SKM-1 treated with dmso at 0.1 percent for 144 hours (cell line): ENCODE measurements around the gene GHR.

Experiments used
- DNase-seq: peaks from one replicate; lab custom pipeline; 2025; ENCODE audit not compliant: unreplicated experiment; lab: John Stamatoyannopoulos, UW

Gene GHR

GRCh38 chr5:42423285-42424165, at the start of gene GHR:
Gene GHR (plus strand): TSS chr5:42423439. CDS start chr5:42565875, 142,436 bp downstream.
- peak; percentile 77 for DNase-seq

- DNase-seq, result no peak
Observed at GRCh38 chr5:42374679-42375273, 48.5 kb upstream of the GHR start.

- DNase-seq, result no peak
Observed at GRCh38 chr5:42377496-42377895, 45.7 kb upstream of the GHR start.

DNA sequence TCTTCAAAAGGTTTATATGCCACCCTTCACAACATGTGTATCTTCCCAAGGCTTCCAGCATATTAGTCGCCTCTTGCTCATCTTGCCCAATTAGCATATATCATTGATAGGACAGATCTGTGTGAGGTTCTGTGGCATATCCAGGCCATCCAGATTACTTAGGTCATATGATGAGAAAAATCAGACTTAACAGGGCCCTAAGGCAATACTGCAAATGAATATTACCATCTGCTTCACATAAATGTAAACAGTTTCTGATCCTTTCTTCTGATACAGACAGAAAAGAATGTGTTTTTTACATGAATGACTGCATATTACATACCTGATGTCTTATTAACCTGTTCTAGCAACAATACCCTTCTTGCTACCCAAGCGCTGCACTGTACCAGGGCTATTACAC, 41.3 kb upstream of the GHR start:
- DNase-seq, result no peak

DNA sequence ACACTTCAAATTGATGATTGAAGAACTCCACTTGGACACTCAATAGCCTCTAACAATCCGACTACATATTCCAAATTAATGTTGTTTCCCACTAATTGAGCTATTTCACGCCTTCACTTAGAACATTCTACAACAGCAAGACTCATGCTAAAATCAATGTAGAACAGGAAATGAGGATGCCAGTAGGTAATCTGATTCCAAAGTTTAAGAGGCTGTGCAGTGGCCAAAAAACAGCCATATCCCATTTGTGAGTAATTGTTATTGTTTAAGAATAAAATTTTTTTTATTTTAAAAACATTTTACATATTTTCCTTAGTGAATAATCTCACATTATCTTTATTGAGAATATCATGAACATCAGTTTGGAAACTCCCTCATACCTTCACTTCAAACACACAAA, 35.7 kb upstream of the GHR start:
- no peak for DNase-seq

DNA sequence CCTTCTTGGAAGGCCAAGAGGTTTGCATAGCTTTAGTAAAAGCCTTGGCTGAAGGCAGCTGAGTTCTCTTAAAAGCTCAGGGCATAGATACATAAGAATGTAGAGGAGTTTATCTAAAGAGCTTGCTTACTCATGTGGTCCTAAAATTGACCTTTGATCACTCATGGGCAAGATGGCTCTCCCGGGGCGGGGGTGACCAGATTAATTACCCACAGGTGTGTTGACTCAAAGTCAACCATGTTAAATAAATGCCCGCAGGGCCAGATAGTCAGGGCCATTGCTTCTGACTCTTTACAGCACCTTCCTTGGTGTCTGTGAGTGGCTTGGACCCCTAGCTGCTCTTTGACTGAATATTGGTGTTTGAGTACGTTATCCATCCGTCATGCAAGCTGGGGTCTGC, 33.1 kb upstream of the GHR start:
- DNase-seq, result no peak

DNA sequence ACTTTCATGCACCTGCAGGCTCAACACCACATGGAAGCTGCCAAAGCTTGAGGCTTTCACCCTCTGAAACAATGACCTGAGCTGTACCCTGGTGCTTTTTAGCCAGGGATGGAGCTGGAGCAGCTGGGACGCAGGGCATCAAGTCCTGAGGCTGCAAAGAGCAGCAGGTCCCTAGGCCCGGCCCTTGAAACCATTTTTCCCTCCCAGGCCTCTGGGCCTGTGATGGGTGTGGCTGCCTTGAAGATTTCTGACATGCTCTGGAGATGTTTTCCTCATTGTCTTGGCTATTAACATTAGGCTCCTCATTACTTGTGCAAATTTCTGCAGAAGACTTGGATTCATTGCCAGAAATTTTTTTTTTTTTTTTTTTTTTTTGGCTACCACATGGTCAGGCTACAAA, 30.3 kb upstream of the GHR start:
- no peak for DNase-seq

GRCh38 chr5:42396111-42396510, 27.1 kb upstream of the GHR start:
- DNase-seq, result no peak

DNA sequence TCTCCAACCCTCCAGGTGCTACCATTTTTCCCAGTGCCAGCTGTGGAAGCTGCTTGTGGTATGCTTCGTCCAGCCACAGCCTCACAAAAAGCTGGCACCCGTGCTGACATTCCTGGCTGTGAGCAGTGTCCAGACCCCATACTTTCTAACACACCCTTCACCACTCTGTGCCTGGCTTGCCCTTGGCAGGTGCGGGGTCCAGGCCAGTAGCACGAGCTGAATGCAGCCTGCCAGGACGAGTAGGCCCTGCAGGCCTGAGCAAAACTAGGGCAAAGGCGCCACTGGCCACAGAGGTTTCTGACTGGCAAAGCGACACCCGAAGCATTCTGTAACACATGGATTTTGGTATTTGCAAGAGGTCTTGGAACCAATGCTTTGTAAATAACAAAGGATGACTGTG, 26.0 kb upstream of the GHR start:
- DNase-seq, result no peak

- no peak for DNase-seq
Observed at GRCh38 chr5:42399702-42400101, 23.5 kb upstream of the GHR start.

GRCh38 chr5:42400474-42400873, 22.8 kb upstream of the GHR start:
- no peak for DNase-seq

DNA sequence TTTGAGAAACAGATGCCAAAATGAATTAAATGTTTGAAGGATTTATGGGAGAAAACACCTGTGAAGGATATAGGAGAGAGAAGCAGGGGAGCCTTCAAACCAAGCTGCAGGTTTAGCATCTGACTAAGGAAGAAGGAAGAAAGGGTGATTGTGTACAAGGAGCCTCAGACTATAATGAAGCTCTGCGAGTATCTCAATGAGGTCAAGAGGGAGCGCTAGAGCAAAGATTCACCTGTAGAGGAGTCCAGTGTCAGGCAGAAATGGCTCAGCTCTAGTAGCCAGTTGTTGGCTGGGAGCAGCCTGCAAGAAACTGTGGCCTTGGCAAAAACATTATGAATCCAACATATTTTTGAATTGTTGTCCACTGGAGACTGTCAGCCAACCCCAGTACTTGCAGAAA, 20.0 kb upstream of the GHR start:
- DNase-seq, result no peak

DNA sequence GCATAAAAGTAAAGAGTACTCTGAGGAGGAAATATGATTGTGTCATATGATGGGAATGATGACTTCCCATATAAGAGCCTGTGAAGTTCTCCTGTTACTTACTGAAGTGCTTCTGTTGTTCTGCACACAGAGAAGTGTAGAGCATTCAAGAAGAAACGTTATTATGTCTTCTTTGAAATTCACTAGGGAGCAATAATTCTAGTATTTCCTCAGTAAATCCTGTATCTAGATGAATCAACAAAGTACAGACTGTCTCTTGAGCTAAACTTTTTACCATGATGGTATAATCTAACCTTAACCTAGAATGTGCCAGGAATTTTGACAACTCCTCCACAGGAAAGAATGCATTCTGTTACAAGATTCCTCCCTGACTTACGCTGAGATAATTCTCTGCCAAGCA, 18.9 kb upstream of the GHR start:
- DNase-seq, result no peak

DNA sequence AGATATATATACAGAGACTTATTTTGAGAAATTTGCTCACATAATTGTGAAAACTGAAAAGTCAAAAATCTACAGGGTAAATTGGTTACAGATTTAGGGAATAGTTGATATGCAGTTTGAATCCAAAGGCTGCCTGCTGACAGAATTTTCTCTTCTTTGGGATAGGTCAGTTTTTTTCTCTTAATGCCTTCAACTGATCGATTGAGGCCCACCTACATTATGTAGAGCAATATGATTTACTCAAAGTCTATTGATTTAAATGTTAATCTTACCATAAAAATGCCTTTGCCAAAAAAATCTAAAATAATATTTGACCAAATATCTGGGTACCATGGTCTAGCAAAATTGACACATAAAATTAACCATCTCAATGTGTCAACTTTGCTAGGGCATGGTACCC, 3.9 kb upstream of the GHR start:
- no peak for DNase-seq

DNA sequence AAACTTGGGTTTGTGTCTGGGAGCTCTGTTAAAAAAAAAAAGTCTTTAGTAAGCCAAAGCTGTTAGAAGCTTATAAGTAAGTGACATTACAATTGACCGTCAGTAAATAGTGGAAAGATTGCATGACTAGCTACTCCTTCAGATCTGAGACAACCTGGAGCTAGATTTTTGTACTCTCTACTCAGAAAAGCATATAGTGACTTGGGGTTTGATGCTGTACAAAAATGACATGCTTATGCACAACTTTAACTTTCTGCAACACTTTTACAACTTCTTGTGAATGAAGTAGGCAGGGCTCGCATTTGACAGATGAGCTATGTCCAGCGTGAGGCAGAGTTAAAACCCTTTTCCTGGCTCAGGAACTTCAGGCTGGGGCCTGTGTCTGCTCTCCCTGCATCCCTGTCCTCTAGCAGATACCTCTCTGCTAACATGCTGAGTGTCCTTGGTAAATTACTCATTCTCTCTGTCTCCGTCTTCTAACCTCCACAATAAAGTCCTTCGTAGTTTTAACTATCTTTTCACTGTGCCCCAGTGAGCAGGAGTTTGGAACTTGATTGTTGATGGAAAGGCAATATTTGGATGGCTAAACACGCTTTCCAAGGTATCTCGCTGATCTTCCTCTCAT, 471 bp upstream of the GHR start:
- DNase-seq, result no peak

DNA sequence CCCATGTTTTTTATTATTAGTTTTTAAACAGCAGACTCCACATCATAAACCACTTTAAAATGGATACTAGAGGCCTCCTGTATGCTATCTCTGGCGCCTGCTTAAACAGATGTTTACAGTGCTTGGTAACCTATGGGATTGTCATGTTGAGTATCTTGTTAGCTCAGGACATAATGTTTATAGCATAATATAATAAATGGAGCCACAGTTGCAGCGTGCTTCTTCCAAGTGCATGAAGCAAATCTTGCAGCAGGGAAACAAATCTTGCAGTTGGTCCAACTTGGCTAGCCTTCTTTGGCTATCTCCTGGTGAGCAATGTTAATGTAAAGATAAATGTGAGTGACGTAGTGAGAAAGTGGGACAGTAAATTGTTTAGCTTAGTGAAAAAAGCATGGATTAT, 2.8 kb downstream of the GHR start:
- no peak for DNase-seq

DNA sequence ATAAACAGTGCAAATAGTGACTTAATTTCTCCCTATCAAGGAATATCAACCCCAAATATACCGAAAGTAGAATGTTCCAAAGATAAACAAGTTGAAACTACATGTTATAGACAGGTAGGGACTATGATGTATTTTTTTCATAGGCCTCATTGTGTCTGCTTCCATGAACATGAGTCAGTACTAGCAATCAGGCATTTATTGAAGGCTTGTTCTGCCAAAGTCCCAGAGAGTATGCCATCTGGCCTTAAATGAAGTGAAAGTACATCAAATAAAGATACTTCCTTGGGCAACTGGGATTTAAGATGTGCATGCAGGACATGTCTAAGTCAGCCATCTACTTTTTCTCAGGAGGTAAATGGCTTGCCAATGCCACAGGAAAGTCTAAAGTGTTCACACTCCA, 6.5 kb downstream of the GHR start:
- DNase-seq, result no peak

GRCh38 chr5:42434047-42434724, 10.9 kb downstream of the GHR start:
- DNase-seq, result no peak

GRCh38 chr5:42436051-42436450, 12.8 kb downstream of the GHR start:
- no peak for DNase-seq

DNA sequence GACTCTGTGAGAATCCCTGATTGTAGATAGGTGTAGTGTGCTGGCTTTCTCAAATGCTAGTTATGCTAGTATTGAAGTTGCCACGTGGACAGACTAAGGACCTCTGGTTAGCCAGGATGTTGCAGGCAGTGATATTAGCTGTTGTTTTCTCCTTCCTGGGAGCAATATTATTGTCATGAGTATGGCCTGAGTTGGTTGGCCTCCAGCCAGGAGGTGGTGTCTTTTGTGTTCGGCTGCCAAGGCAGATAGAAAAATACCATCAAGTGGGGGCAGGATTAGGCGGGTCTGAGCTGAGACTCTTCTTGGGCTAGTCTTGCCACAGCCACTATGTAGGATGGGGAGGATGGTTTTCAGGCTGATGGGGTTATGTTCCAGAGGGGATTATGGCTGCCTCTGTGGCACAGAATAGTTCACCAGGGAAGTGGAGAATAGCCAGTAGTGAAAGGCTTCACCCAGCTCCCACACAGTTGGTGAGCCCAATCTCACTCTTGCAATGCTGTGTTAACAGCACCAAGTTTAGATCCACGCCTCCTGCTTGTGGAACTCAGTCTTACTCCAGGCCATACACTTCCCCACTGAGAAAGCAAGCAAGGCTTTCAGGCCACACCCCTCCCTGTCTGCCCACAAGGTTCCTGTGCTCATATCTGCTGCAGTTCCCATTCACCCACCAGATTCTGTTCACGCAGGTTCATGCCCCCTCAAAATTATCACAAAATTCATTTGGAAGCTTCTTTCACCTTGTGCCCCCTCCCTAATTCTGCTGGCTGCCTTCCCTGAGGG, 31.2 kb downstream of the GHR start:
- no peak for DNase-seq

GRCh38 chr5:42461033-42461432, 37.8 kb downstream of the GHR start:
- DNase-seq, result no peak
